HCT116 (cell line): ENCODE results near the gene CPEB2. TPM values are rescaled to one million over a fixed set of nuclear protein-coding genes. Genes with fewer than 3 reads are reported as not detected.

Source experiments
- ATAC-seq: fragments of 200-7000 bp; cut with Tn5 transposase; 2 replicates; pipeline ENCODE4 v1.9.1; 2020; ENCODE audit warnings: mild to moderate bottlenecking, moderate library complexity
- BruUV-seq: library from RNA; stranded (reverse); fragments of 400-500 nt; replicated peaks from 2 replicates; lab custom pipeline; 2021; lab: Mats Ljungman, UMichigan
- CTCF ChIA-PET: fragments of 300-600 bp; sonication (Branson Sonifier 250); formaldehyde crosslinking; loops from one replicate; lab custom pipeline; 2021; ENCODE audit warnings: antibody characterized with exemption; lab: Charles Lee
- POLR2A ChIA-PET: fragments of 300-600, 350-600 bp; sonication (Branson Sonifier 250); formaldehyde crosslinking; loops from one replicate; lab custom pipeline; 2021; ENCODE audit warnings: antibody characterized with exemption; lab: Charles Lee
- RAD21 ChIA-PET, 2 experiments: fragments of 300-600 bp; sonication (Branson Sonifier 250); formaldehyde crosslinking; loops; one replicate each; lab custom pipeline; 2023; ENCODE audit warnings: low total read pairs in 2 of 2; ENCODE audit not compliant: uncharacterized antibody in 2 of 2, unreplicated experiment in 2 of 2, low non-redundant PET in 1 of 2; lab: Charles Lee
- DNase-seq: peaks from one replicate; pipeline ENCODE4 v3.0.0-alpha.2; 2010; ENCODE audit warnings: low read depth, low spot score
- H2AFZ ChIP-seq: fragments of 200-600 bp; shearing (Covaris generic), sonication (generic); 2 replicates; pipeline ENCODE4 v1.6.1; 2017; ENCODE audit warnings: low read depth, mixed run types, mixed read lengths, antibody characterized with exemption, low read length; ENCODE audit not compliant: poor library complexity, severe bottlenecking
- H3K27ac ChIP-seq: 2 replicates; pipeline ENCODE4 v1.5.1; 2012; ENCODE audit warnings: low read depth, low read length
- H3K27me3 ChIP-seq: fragments of 200-600 bp; sonication (generic); 2 replicates; pipeline ENCODE4 v1.6.1; 2016; ENCODE audit warnings: mixed run types, low read length, mixed read lengths; ENCODE audit not compliant: insufficient read depth
- H3K36me3 ChIP-seq, 2 experiments: fragments of 200-500 bp in 1 of 2; fragments of 200-600 bp in 1 of 2; sonication (Bioruptor generic) in 1 of 2; sonication (generic) in 1 of 2; 2 replicates each; pipeline versions ENCODE4 v1.5.1 to v1.6.1; 2014 to 2016; ENCODE audit warnings: low read length in 2 of 2, inconsistent platforms in 1 of 2, mixed read lengths in 1 of 2, mixed run types in 1 of 2; ENCODE audit not compliant: insufficient read depth in 2 of 2, control insufficient read depth in 1 of 2
- H3K4me1 ChIP-seq, 2 experiments: fragments of 200-600 bp in 1 of 2; sonication (generic) in 1 of 2; 2 replicates each; pipeline versions ENCODE4 v1.5.1 to v1.6.1; 2012 to 2017; ENCODE audit warnings: low read length in 2 of 2, inconsistent platforms in 1 of 2, mild to moderate bottlenecking in 1 of 2, mixed read lengths in 1 of 2, mixed run types in 1 of 2, moderate library complexity in 1 of 2; ENCODE audit not compliant: insufficient read depth in 2 of 2, control insufficient read depth in 1 of 2
- H3K4me2 ChIP-seq: fragments of 200-600 bp; sonication (generic); 2 replicates; pipeline ENCODE4 v1.6.1; 2017; ENCODE audit warnings: mixed run types, low read length, mixed read lengths
- H3K4me3 ChIP-seq, 2 experiments: fragments of 200-600 bp in 1 of 2; sonication (generic) in 1 of 2; replicated peaks in 1 of 2; 2 replicates each; pipeline ENCODE4 v1.5.1; 2011 to 2016; ENCODE audit warnings: low read length in 2 of 2, control low read depth in 1 of 2, low read depth in 1 of 2, mild to moderate bottlenecking in 1 of 2, mixed read lengths in 1 of 2, mixed run types in 1 of 2
- H3K79me2 ChIP-seq: fragments of 200-600 bp; sonication (generic); 2 replicates; pipeline ENCODE4 v1.6.1; 2017; ENCODE audit warnings: mild to moderate bottlenecking, mixed run types, low read length, moderate library complexity, mixed read lengths; ENCODE audit not compliant: insufficient read depth
- H3K9ac ChIP-seq: fragments of 200-600 bp; sonication (generic); 2 replicates; pipeline ENCODE4 v1.6.1; 2016; ENCODE audit warnings: low read length, mixed read lengths
- H3K9me2 ChIP-seq: fragments of 200-600 bp; sonication (generic), shearing (Covaris generic); 2 replicates; pipeline ENCODE4 v1.6.1; 2017; ENCODE audit warnings: mixed run types, mild to moderate bottlenecking, moderate library complexity; ENCODE audit not compliant: insufficient read depth
- H3K9me3 ChIP-seq, 2 experiments: fragments of 200-500 bp in 1 of 2; fragments of 200-600 bp in 1 of 2; sonication (Bioruptor generic) in 1 of 2; sonication (generic) in 1 of 2; 2 replicates each; pipeline ENCODE4 v1.6.1; 2014 to 2017; ENCODE audit warnings: low read length in 2 of 2, mixed read lengths in 2 of 2, inconsistent platforms in 1 of 2, low read depth in 1 of 2, mild to moderate bottlenecking in 1 of 2, mixed run types in 1 of 2, moderate library complexity in 1 of 2; ENCODE audit not compliant: control insufficient read depth in 1 of 2, insufficient read depth in 1 of 2
- H4K20me1 ChIP-seq: fragments of 200-600 bp; sonication (generic), shearing (Covaris generic); 2 replicates; pipeline ENCODE4 v1.6.1; 2017; ENCODE audit warnings: mixed run types, mild to moderate bottlenecking, moderate library complexity; ENCODE audit not compliant: insufficient read depth
- CBX3 ChIP-seq: IDR thresholded peaks from 2 replicates; pipeline ENCODE4 v1.6.1; 2012; ENCODE audit warnings: low read depth
- CTCF ChIP-seq, 3 experiments: fragments of 200-600 bp in 1 of 3; sonication (generic) in 1 of 3; IDR thresholded peaks in 2 of 3; conservative IDR thresholded peaks in 1 of 3; 2 replicates each; pipeline ENCODE4 v1.5.1; 2012 to 2017; ENCODE audit warnings: low read depth in 2 of 3, low read length in 2 of 3, antibody characterized with exemption in 1 of 3, borderline replicate concordance in 1 of 3, control low read depth in 1 of 3, mild to moderate bottlenecking in 1 of 3, mixed read lengths in 1 of 3, mixed run types in 1 of 3, moderate library complexity in 1 of 3; ENCODE audit not compliant: insufficient read depth in 1 of 3
- EGR1 ChIP-seq: IDR thresholded peaks from 2 replicates; pipeline ENCODE4 v1.6.1; 2012; ENCODE audit warnings: low read depth
- EZH2 ChIP-seq: fragments of 200-600 bp; sonication (generic); IDR thresholded peaks from 2 replicates; pipeline ENCODE4 v1.6.1; 2017; ENCODE audit warnings: antibody characterized with exemption, mixed run types
- EZH2phosphoT487 ChIP-seq: fragments of 200-600 bp; IDR thresholded peaks from 2 replicates; pipeline ENCODE4 v1.6.1; 2018; ENCODE audit warnings: antibody characterized with exemption, borderline replicate concordance
- FOSL1 ChIP-seq: IDR thresholded peaks from 2 replicates; pipeline ENCODE4 v1.6.1; 2012; ENCODE audit warnings: low read depth
- JUND ChIP-seq: IDR thresholded peaks from 2 replicates; pipeline ENCODE4 v1.6.1; 2012
- RAD21 ChIP-seq: IDR thresholded peaks from 2 replicates; pipeline ENCODE4 v1.6.1; 2012; ENCODE audit warnings: low read depth, mild to moderate bottlenecking
- REST ChIP-seq: IDR thresholded peaks from 2 replicates; pipeline ENCODE4 v1.6.1; 2012; ENCODE audit warnings: low read depth
- SRF ChIP-seq: IDR thresholded peaks from 2 replicates; pipeline ENCODE4 v1.6.1; 2012; ENCODE audit warnings: low read depth
- YY1 ChIP-seq: IDR thresholded peaks from 2 replicates; pipeline ENCODE4 v1.6.1; 2011; ENCODE audit warnings: low read length, low read depth, moderate library complexity, mild to moderate bottlenecking; ENCODE audit not compliant: insufficient replicate concordance; ENCODE audit errors: extremely low read depth
- ZBTB33 ChIP-seq: IDR thresholded peaks from 2 replicates; pipeline ENCODE4 v1.6.1; 2011; ENCODE audit warnings: mild to moderate bottlenecking, low read length, moderate library complexity; ENCODE audit not compliant: insufficient replicate concordance; ENCODE audit errors: extremely low read depth
- intact Hi-C: fragments of 100-400 bp; cut with micrococcal nuclease; formaldehyde crosslinking; loops from 2 replicates; pipeline ENCODE4 v1.10.0; 2022
- total RNA-seq: library from RNA; stranded (reverse); gene quantifications from one replicate; pipeline ENCODE4 v1.2.1, GENCODE V29; 2021; ENCODE audit not compliant: unreplicated experiment

The CPEB2 gene
- total RNA-seq, 1 experiment from 2014 or later, result 1.3 TPM

- ATAC-seq (no peak), DNase-seq (no peak)
- BruUV-seq, result no TSS peak
- Histone ChIP-seq H3K9ac (no peak overlapping the region), H3K9me2 (no peaks in the 10 kb centered on the region), H3K4me1 (no peaks in the 10 kb centered on the region), H3K27me3 (no peaks in the 10 kb centered on the region), H3K9me3 (no peaks in the 10 kb centered on the region), H3K79me2 (no peaks in the 10 kb centered on the region), H3K27ac (no peak overlapping the region), H3K36me3 (no peaks in the 10 kb centered on the region), H2AFZ (no peak overlapping the region), H3K4me2 (no peak overlapping the region), H4K20me1 (no peaks in the 10 kb centered on the region), H3K4me3 (no peak overlapping the region)
- intact Hi-C loops, result no loop called here
- ChIA-PET CTCF (no interaction called here), RAD21 (no interaction called here), POLR2A (no interaction called here)
- TF ChIP-seq YY1 (no peak), CTCF (IDR thresholded peaks at IDR 0.05 in 2 of 3, conservative IDR thresholded peaks at IDR 0.05 in 1 of 3; ENCODE audit: borderline replicate concordance in 1 of 3, insufficient read depth in 1 of 3, low read depth in 2 of 3, low read length in 2 of 3) (no peak), EZH2 (no peak), JUND (no peak), SRF (no peak), EGR1 (no peak), REST (no peak), EZH2phosphoT487 (no peak), CBX3 (no peak), FOSL1 (no peak), ZBTB33 (no peak), RAD21 (no peak)
These were observed 32.9 kb downstream of the CPEB2 start for GRCh38 chr4:15035159-15035558.
